Measurements from ENCODE around the gene GALNT9.
"Not testable (repeated sequence)": the region's sequence is repeated elsewhere in the genome, so short reads cannot be mapped to it uniquely, and the experiment has no call there.

Gene GALNT9

DNA sequence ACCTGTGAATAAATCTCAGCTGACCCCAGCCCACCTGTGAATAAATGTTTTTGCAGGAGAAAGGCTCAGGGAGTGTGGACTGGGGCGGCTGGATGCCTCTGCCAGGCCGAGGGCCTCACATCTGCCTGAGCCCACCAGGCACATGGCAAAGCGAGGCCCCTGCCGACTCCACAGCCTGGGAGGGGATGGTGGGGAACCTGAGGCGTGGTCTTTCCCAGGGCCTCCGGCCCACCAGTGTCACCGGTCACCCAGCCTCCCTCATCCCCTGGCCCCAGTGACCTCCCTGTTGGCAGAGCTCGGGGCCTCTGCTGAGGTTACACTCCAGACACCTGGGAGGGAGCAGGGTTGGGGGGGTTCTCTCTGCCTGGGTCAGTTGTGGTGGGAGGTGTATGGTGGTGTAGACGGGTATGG is 177.0 kb downstream of the GALNT9 start:
- DNase-seq (ENCODE audit: insufficient read length, low spot score) (no peak), FAIRE-seq (no peak)
- TF ChIP-seq, protein P1, sequence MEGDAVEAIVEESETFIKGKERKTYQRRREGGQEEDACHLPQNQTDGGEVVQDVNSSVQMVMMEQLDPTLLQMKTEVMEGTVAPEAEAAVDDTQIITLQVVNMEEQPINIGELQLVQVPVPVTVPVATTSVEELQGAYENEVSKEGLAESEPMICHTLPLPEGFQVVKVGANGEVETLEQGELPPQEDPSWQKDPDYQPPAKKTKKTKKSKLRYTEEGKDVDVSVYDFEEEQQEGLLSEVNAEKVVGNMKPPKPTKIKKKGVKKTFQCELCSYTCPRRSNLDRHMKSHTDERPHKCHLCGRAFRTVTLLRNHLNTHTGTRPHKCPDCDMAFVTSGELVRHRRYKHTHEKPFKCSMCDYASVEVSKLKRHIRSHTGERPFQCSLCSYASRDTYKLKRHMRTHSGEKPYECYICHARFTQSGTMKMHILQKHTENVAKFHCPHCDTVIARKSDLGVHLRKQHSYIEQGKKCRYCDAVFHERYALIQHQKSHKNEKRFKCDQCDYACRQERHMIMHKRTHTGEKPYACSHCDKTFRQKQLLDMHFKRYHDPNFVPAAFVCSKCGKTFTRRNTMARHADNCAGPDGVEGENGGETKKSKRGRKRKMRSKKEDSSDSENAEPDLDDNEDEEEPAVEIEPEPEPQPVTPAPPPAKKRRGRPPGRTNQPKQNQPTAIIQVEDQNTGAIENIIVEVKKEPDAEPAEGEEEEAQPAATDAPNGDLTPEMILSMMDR (IDR thresholded peaks at IDR 0.05; ENCODE audit: insufficient read depth, missing control alignments): no peak

DNA sequence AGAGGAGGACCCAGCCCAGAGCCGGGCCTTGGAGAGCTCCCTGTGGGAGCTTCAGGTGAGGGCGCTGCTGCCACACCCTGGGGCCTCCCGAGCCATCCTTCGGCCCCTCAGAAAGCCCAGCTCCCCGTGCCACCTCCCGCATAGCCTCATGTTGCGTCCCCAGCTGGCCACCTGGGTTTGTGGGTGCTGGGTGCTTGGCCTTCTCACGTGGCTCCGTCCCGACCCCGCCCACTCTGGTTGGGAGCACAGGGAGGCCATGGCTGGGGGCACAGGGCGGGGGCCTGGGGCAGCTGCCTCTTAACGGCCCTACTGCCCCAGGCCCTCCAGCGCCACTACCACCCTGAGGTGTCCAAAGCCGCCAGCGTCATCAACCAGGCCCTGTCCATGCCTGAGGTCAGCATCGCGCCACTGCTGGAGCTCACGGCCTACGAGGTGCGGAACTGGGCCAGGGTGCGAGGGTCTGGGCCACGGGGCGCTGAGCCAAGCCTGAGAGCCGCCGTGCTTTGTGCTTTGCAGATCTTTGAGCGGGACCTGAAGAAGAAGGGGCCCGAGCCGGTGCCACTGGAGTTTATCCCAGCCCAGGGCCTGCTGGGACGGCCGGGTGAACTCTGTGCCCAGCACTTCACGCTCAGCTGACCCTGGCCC is 177.5 kb downstream of the GALNT9 start:
- no peak for FAIRE-seq
- TF ChIP-seq, protein P1 (IDR thresholded peaks at IDR 0.05; ENCODE audit: insufficient read depth, missing control alignments): no peak
- no peak for DNase-seq (ENCODE audit: insufficient read length, low spot score)

DNA sequence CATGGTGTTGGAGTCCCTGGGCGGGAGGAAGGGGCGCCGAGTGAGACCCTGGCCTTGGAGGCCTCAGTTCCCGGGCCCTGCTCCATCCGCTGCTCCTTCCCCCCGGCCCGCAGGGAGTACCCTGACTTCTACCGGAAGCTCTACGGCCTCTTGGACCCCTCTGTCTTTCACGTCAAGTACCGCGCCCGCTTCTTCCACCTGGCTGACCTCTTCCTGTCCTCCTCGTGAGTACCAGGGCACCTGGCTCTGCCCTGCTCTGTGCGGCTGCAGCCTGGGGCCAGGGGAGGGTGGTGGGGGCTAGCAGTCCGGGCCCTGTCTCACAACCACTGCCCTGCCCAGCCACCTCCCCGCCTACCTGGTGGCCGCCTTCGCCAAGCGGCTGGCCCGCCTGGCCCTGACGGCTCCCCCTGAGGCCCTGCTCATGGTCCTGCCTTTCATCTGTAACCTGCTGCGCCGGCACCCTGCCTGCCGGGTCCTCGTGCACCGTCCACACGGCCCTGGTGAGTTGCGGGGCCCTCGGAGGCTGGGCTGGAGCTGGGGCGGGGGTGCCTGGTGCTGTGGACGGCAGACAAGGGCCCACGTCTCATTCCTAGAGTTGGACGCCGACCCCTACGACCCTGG is 178.1 kb downstream of the GALNT9 start:
- FAIRE-seq: no peak
- TF ChIP-seq, protein P1 (IDR thresholded peaks at IDR 0.05; ENCODE audit: insufficient read depth, missing control alignments): no peak

DNA sequence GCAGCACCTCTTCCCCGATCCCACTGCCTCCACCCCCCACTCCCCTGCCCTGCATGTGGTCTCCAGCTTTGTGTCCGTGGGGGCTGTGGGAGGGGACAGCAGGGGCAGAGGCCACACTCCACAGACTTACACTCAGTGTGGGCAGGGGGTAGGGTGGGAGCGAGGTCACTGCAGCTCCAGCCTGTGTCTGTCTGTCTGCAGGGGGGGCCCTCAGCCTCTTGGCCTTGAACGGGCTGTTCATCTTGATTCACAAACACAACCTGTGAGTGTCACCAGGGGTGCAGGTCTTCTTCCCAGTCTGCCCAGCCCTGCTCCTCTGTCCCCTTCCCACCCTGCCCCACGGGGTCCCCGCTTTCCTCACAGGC is 178.6 kb downstream of the GALNT9 start:
- FAIRE-seq (no peak), DNase-seq (ENCODE audit: insufficient read length, low spot score) (no peak)

More for the DNA sequence above, 178.1 kb downstream of the GALNT9 start:
- no peak for DNase-seq (ENCODE audit: insufficient read length, low spot score)

DNA sequence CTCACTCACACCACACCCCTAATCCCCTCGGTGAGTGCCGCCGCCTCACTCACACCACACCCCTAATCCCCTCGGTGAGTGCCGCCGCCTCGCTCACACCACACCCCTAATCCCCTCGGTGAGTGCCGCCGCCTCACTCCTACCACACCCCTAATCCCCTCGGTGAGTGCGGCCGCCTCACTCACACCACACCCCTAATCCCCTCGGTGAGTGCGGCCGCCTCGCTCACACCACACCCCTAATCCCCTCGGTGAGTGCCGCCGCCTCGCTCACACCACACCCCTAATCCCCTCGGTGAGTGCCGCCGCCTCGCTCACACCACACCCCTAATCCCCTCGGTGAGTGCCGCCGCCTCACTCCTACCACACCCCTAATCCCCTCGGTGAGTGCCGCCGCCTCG is 179.9 kb downstream of the GALNT9 start:
- not testable (repeated sequence) for FAIRE-seq; DNase-seq (ENCODE audit: insufficient read length, low spot score)

More for the DNA sequence above, 178.6 kb downstream of the GALNT9 start:
- TF ChIP-seq, protein P1 (IDR thresholded peaks at IDR 0.05; ENCODE audit: insufficient read depth, missing control alignments): no peak

DNA sequence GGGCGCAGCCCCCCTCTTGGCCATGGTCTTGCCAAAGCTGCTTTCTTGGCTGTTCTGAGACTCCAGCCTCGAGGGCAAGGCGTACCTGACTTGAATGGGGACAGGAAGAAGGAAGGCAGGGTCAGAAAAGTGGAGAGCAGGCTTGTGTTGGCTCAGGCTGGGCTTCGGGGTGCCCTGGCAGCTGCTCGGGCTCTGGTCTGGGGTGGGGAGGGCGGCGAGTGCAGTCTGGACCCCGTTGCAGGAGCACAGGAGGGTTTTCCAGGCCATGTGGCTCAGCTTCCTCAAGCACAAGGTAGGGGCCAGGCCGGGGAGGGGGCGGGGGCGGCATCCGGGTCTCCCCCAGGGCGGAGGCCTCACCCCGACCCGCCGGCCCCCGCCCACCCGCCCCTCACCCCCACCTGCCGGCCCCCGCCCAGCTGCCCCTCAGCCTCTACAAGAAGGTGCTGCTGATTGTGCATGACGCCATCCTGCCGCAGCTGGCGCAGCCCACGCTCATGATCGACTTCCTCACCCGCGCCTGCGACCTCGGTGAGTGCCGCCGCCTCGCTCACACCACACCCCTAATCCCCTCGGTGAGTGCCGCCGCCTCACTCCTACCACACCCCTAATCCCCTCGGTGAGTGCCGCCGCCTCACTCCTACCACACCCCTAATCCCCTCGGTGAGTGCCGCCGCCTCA is 180.9 kb downstream of the GALNT9 start:
- FAIRE-seq (no peak), DNase-seq (ENCODE audit: insufficient read length, low spot score) (no peak)
- TF ChIP-seq, protein P1 (IDR thresholded peaks at IDR 0.05; ENCODE audit: insufficient read depth, missing control alignments): no peak

DNA sequence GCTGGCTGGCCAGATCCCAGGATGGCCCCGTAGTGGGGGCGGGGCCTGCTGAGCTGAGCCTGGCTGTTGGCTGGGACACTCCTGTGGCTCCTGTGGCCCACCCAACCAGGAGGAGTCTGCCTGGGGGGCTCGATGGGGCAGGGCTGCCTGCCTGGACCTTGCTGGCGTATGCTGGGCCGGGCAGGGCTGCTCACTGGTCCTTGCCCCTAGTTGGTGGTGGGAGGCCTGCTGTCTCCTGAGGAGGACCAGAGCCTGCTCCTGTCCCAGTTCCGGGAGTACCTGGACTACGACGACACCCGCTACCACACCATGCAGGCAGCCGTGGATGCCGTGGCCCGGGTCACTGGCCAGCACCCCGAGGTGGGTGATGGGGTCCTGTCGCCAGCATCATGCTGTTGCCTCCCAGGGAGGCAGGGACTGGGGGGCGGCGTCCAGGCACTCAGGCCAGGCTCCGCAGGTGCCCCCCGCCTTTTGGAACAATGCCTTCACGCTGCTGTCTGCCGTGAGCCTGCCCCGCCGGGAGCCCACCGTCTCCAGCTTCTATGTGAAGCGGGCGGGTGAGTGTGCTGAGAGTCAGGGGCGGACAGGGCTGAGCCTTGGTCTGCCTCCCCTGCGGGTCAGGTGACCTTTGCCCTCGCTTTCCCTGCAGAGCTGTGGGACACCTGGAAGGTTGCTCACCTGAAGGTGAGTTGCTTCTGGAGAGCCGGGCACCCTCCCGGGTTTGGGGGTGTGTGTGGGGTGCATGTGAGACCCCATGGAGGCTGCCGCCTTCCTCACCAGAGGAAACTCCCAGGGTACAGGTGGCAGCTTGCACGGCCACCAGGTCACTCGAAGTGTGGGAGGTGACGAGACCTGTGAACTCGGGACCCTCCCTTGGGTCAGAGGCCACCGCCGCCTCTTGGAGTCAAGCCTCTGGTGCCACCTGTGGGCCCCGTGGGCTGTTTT is 181.7 kb downstream of the GALNT9 start:
- no peak for FAIRE-seq
- TF ChIP-seq, protein P1 (IDR thresholded peaks at IDR 0.05; ENCODE audit: insufficient read depth, missing control alignments): no peak
- DNase-seq (ENCODE audit: insufficient read length, low spot score): no peak
